Ascending aorta (tissue), 2 donors: ENCODE measurements around the gene APOBR. TPM values are rescaled to one million over a fixed set of nuclear protein-coding genes. Genes with fewer than 3 reads are reported as not detected.

Experiments used
- DNase-seq, 2 donors: peaks; one replicate each; pipeline ENCODE4 v3.0.0-alpha.2; 2019; ENCODE audit warnings: low spot score in 2 of 2
- H3K27ac ChIP-seq, 2 donors: fragments of 200-600 bp; sonication (generic); one replicate each; pipeline ENCODE4 v1.5.1; 2016 to 2017; ENCODE audit warnings: mild to moderate bottlenecking in 1 of 2
- H3K27me3 ChIP-seq: fragments of 200-600 bp; sonication (generic); one replicate; pipeline ENCODE4 v1.5.1; 2017
- H3K36me3 ChIP-seq, 2 donors: fragments of 200-600 bp; sonication (generic); one replicate each; pipeline ENCODE4 v1.5.1; 2016
- H3K4me1 ChIP-seq, 2 donors: fragments of 200-600 bp; sonication (generic); one replicate each; pipeline ENCODE4 v1.5.1; 2016 to 2017; ENCODE audit warnings: mild to moderate bottlenecking in 1 of 2
- H3K4me3 ChIP-seq, 2 donors: fragments of 200-600 bp; sonication (generic); one replicate each; pipeline ENCODE4 v1.5.1; 2016 to 2017; ENCODE audit warnings: mild to moderate bottlenecking in 1 of 2
- H3K9me3 ChIP-seq, 2 donors: fragments of 200-600 bp; sonication (generic); one replicate each; pipeline ENCODE4 v1.5.1; 2016
- CTCF ChIP-seq, 3 experiments: fragments of 200-600 bp in 2 of 3; fragments of 450-650 bp in 1 of 3; sonication (generic) in 2 of 3; IDR thresholded peaks; one replicate each; pipeline ENCODE4 v1.5.1; 2016 to 2019; ENCODE audit warnings: antibody characterized with exemption in 3 of 3, mild to moderate bottlenecking in 1 of 3, moderate library complexity in 1 of 3
- intact Hi-C: fragments of 100-400 bp; cut with DNase I; formaldehyde crosslinking; loops from one replicate; pipeline ENCODE4 v1.15.1; 2023
- total RNA-seq: library from RNA; depleted of rRNA; stranded (reverse); fragments of >200 nt; gene quantifications from one replicate; pipeline ENCODE4 v1.1.0, GENCODE V29; 2016

Gene APOBR
- total RNA-seq, 1 donor from 2014 or later = 1.2 TPM

- no peaks in the 10 kb centered on the region for H3K27me3 ChIP-seq
- H3K4me3 ChIP-seq = no peak overlapping the region
- H3K27ac ChIP-seq = no peak overlapping the region
- H3K9me3 ChIP-seq = no peaks in the 10 kb centered on the region
- intact Hi-C loops = no loop called here
- H3K36me3 ChIP-seq = no peaks in the 10 kb centered on the region
- DNase-seq = no peak
- H3K4me1 ChIP-seq = no peaks in the 10 kb centered on the region
- TF ChIP-seq CTCF (IDR thresholded peaks at IDR 0.05) = no peak
Measured at GRCh38 chr16:28511031-28511430, 16.6 kb downstream of the APOBR start.

DNA sequence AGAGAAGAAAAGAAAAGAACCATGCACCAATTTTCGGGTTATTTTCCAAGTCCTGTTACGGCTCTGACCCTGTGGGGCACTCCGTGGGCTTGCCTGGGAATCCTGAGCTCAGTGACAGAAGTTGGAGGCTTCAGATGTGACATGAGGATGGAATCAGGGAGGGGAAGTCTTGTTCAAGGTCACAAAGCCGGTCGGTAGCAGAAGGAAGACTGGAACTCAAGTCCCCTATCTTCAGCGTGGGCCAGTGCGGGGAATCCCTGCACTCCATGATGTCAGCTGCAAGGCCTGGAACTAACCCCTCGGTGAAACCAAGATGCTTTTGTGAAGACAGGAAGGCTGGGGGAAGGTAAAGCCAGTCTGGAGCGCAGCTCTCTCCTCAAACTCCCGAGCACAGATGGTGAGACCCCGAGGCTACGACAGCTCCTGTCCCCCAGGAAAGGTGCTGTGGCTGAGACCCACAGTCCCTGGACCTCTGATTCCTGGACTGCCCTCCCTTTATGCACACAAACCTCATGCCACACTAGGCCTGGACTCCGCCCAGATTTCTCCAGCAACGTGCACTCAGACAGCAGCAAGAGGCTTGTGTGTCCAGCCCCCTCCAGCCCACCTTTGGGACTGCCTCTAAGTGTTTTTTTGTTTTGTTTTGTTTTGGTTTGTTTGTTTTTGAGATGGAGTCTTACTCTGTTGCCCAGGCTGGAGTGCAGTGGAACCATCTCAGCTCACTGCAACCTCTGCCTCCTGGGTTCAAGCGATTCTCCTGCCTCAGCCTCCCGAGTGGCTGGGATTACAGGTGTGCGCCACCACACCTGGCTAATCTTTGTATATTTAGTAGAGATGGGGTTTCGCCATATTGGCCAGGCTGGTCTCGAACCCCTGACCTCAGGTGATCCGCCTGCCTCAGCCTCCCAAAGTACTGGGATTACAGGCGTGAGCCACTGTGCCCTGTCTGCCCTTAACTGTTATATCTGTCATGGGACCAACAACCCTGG, 17.7 kb downstream of the APOBR start:
- H3K27ac ChIP-seq = no peak overlapping the region
- H3K9me3 ChIP-seq = no peaks in the 10 kb centered on the region
- intact Hi-C loops = no loop called here
- TF ChIP-seq CTCF (IDR thresholded peaks at IDR 0.05) = no peak
- no peaks in the 10 kb centered on the region for H3K36me3 ChIP-seq
- H3K4me3 ChIP-seq = no peak overlapping the region
- DNase-seq = no peak
- no peaks in the 10 kb centered on the region for H3K27me3 ChIP-seq
- no peaks in the 10 kb centered on the region for H3K4me1 ChIP-seq

GRCh38 chr16:28513484-28514181, 19.2 kb downstream of the APOBR start:
- DNase-seq = no peak
- Histone ChIP-seq H3K4me3 (no peak overlapping the region), H3K36me3 (no peaks in the 10 kb centered on the region), H3K27me3 (no peaks in the 10 kb centered on the region), H3K4me1 (no peaks in the 10 kb centered on the region), H3K27ac (no peak overlapping the region), H3K9me3 (no peaks in the 10 kb centered on the region)
- intact Hi-C loops = no loop called here
- no peak for TF ChIP-seq CTCF (IDR thresholded peaks at IDR 0.05)

- Histone ChIP-seq H3K36me3 (no peaks in the 10 kb centered on the region), H3K27ac (no peak overlapping the region), H3K4me3 (no peak overlapping the region)
Measured at GRCh38 chr16:28514246-28514645, 19.8 kb downstream of the APOBR start.

GRCh38 chr16:28520672-28521071, 26.2 kb downstream of the APOBR start:
- TF ChIP-seq CTCF (IDR thresholded peaks at IDR 0.05) = no peak
- intact Hi-C loops = no loop called here
- no peaks in the 10 kb centered on the region for H3K36me3 ChIP-seq
- H3K27ac ChIP-seq = no peak overlapping the region
- no peaks in the 10 kb centered on the region for H3K9me3 ChIP-seq
- DNase-seq = no peak
- no peak overlapping the region for H3K4me3 ChIP-seq
- H3K27me3 ChIP-seq = no peaks in the 10 kb centered on the region
- H3K4me1 ChIP-seq = no peaks in the 10 kb centered on the region

More at GRCh38 chr16:28514246-28514645, 19.8 kb downstream of the APOBR start:
- no peak for TF ChIP-seq CTCF (IDR thresholded peaks at IDR 0.05)
- Histone ChIP-seq H3K27me3 (no peaks in the 10 kb centered on the region), H3K4me1 (no peaks in the 10 kb centered on the region), H3K9me3 (no peaks in the 10 kb centered on the region)
- intact Hi-C loops = no loop called here
- DNase-seq = no peak
